SJCRH30 (cell line): ENCODE results near the gene SUPT6H. TPM values are rescaled to one million over a fixed set of nuclear protein-coding genes. Genes with fewer than 3 reads are reported as not detected.
"Not testable (repeated sequence)": the region's sequence is repeated elsewhere in the genome, so short reads cannot be mapped to it uniquely, and the experiment has no call there.

ENCODE experiments used
- DNase-seq, 2 experiments: peaks; one replicate each; pipeline ENCODE4 v3.0.0-alpha.2; 2015 to 2020
- H3K27ac ChIP-seq: fragments of 250-450 bp; sonication (Bioruptor Pico); 2 replicates; pipeline ENCODE4 v1.5.1; 2020; ENCODE audit warnings: mild to moderate bottlenecking, moderate library complexity
- H3K27me3 ChIP-seq: fragments of 250-450 bp; sonication (Bioruptor Pico); 2 replicates; pipeline ENCODE4 v1.5.1; 2020; ENCODE audit warnings: mild to moderate bottlenecking, moderate library complexity
- H3K36me3 ChIP-seq: fragments of 250-450 bp; sonication (Bioruptor Pico); 2 replicates; pipeline ENCODE4 v1.5.1; 2020; ENCODE audit warnings: mild to moderate bottlenecking, moderate library complexity
- H3K4me1 ChIP-seq: fragments of 250-450 bp; sonication (Bioruptor Pico); 2 replicates; pipeline ENCODE4 v1.5.1; 2020; ENCODE audit warnings: mild to moderate bottlenecking, moderate library complexity
- H3K4me3 ChIP-seq: fragments of 250-450 bp; sonication (Bioruptor Pico); 2 replicates; pipeline ENCODE4 v1.5.1; 2020; ENCODE audit warnings: mild to moderate bottlenecking, moderate library complexity
- H3K9me3 ChIP-seq: fragments of 250-450 bp; sonication (Bioruptor Pico); replicated peaks from 2 replicates; pipeline ENCODE4 v1.5.1; 2020; ENCODE audit warnings: mild to moderate bottlenecking, moderate library complexity
- total RNA-seq: library from RNA; depleted of rRNA; stranded (reverse); fragments of >200 nt; shearing (Covaris generic); gene quantifications from 2 replicates; pipeline ENCODE4 v1.2.3, GENCODE V29; 2014

Gene SUPT6H
- total RNA-seq, 1 experiment from 2014 or later = 66.3 TPM

- peaks cover 20% of the 10 kb centered on the region for H3K4me1 ChIP-seq
- H3K36me3 ChIP-seq = peaks cover 35% of the 10 kb centered on the region
- no peaks in the 10 kb centered on the region for H3K9me3 ChIP-seq
- peak within 1 kb of the TSS; percentile 80 for H3K4me3 ChIP-seq
- peak; percentile 84 to 85 for DNase-seq
- H3K27ac ChIP-seq = peak within 1 kb of the TSS; percentile 83
- H3K27me3 ChIP-seq = no peaks in the 10 kb centered on the region
Measured at GRCh38 chr17:28726226-28726626, 64.2 kb downstream of the SUPT6H start, which contains the start of gene TLCD1. TLCD1 (minus strand) TSS chr17:28726233; CDS start chr17:28726097, 136 bp downstream.

DNA sequence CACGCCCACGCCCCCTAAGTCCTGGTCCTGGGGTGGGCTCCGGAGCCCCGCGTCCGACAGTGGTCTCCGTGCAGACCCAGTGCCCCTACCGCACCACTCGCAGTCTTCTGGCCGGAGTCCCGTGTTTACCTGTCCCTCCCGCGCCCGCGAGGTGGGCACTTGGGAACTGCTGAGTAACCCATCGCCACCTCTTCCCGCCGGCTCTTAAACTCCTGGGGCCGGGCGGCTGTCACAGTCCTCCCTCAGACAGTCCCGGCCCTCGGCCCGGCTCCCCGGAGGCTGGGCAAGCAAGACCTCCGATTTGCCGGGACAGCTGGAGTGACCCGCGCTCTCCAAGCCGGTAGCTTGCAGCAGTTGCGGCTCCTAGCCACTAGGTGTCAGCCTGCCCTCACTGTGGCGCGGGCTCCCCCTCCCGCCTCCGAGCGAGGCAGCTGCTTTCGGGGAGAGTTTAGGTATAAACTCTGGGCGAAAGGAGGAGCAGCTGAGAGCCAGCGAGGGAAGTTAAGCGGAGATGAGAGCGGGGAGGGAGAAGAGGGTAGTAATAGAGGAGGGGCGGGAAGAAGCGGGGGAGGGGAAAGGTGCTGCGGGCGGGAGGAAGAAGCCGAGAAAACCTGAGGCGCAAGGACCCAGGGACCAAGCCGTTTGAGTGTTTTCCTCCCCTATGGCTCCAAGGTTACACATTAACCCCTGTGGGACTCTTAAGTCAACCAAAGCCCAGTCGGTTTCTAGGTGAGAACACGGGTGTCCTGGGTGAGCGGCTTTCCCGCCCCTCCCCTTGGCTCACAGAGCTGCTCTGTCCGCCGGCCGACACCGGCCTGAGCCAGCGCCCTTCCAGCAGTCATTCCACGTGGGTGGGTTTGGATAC is 64.9 kb downstream of the SUPT6H start:
- peaks cover 29% of the 10 kb centered on the region for H3K36me3 ChIP-seq
- H3K4me1 ChIP-seq = peaks cover 14% of the 10 kb centered on the region
- no peaks in the 10 kb centered on the region for H3K9me3 ChIP-seq
- DNase-seq = peak; percentile 97 to 99
- H3K27me3 ChIP-seq = no peaks in the 10 kb centered on the region
- peak overlapping the region; percentile 83 for H3K27ac ChIP-seq
- peak overlapping the region; percentile 80 for H3K4me3 ChIP-seq

DNA sequence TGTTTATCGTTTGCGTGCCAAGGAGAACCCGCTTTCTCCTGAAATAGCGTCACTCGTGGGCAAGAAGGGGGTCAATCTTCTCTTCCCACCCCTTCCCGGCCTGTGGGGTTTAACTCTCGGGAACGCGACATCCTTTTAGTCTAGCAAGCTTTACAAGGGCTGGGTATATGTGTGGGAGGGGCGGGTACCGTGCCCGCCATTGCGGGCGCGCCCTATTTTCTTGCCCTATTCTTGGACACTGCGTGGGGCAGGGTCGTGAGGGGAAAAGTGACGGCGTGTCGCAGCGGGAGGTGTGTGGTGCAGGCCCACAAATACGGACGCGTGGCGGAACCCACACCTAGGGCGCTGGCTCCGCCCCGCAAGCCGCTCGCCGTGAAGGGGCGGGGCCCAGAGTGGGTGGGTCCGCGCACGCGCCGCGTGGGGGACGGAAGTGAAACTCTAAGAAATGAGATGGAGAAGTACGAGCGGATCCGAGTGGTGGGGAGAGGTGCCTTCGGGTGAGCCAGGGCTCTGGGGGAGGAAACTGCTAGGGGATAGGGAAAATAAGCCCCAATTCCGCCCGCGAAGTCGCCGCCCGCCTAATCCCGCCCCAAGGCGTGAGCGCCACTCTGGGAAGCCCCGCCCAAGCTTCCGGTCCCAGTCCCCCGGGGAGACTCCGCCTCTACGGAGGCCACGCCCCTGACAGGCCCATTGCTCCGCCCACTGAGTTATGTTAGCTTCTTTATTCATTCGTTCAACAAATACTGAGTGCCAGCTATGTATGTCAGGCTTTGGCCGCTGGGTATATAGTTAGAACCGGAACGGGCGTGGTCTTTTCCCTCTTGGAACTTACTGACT is 66.6 kb downstream of the SUPT6H start, which contains the start of gene NEK8:
TSS of gene NEK8 (plus strand) at position 425 of the 837 bp plus-strand sequence. CDS start at position 451, 26 bp downstream.
- Histone ChIP-seq H3K4me3 (peak within 1 kb of the TSS; percentile 80), H3K4me1 (peaks cover 11% of the 10 kb centered on the region), H3K27ac (peak within 1 kb of the TSS; percentile 83), H3K27me3 (no peaks in the 10 kb centered on the region), H3K9me3 (no peaks in the 10 kb centered on the region), H3K36me3 (peaks cover 12% of the 10 kb centered on the region)
- DNase-seq = peak; percentile 96 to 98

GRCh38 chr17:28729950-28730330 is 67.9 kb downstream of the SUPT6H start:
- Histone ChIP-seq H3K4me3 (no peak overlapping the region), H3K27ac (no peak overlapping the region), H3K4me1 (peaks cover 2% of the 10 kb centered on the region), H3K9me3 (no peaks in the 10 kb centered on the region), H3K27me3 (no peaks in the 10 kb centered on the region), H3K36me3 (no peaks in the 10 kb centered on the region; the same call in 1 of the 2 replicates)
- DNase-seq = no peak

DNA sequence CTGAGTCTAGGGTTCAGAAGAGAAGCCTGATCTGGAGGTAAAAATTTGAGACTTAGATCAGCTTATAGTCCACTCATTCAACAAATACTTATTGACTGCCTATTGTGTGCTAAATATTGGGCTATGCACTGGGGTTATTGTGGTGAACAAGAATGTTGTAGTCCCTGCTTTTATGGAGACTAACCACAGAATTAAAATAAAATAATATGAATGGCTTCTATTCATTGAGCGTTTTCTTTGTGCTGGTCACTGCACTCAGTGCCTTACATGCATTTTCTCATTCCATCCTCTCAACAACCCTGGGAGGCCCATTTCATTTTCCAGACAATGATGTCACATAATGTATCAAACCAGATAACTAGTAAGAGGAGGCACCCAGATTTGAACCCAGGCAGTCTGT is 71.3 kb downstream of the SUPT6H start:
- Histone ChIP-seq H3K4me3 (no peak overlapping the region), H3K27me3 (no peaks in the 10 kb centered on the region), H3K27ac (no peak overlapping the region), H3K4me1 (no peaks in the 10 kb centered on the region), H3K9me3 (no peaks in the 10 kb centered on the region), H3K36me3 (no peaks in the 10 kb centered on the region)
- no peak for DNase-seq

GRCh38 chr17:28734712-28735241 is 72.8 kb downstream of the SUPT6H start:
- H3K27me3 ChIP-seq = no peaks in the 10 kb centered on the region
- no peak overlapping the region for H3K4me3 ChIP-seq
- no peaks in the 10 kb centered on the region for H3K36me3 ChIP-seq
- no peak overlapping the region for H3K27ac ChIP-seq
- H3K4me1 ChIP-seq = no peaks in the 10 kb centered on the region
- no peaks in the 10 kb centered on the region for H3K9me3 ChIP-seq
- DNase-seq = no peak

DNA sequence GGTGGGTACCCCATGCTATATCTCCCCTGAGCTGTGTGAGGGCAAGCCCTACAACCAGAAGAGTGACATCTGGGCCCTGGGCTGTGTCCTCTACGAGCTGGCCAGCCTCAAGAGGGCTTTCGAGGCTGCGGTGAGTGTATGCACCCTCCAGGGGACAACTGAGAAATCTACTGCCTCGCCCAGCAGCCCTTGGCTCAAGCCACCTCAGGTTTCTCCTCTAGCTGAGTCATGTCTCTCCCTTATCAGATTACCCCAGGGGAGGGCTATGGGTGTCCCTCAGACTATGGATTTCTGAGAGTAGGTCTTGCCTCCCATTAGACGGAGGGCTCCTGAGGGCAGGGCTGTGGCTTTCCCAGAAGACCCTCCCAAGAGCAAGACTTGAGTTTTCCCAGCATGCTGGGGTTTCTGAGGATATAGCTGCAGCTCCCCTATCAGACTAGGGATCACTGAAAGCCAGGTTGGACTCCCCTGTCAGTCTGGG is 73.3 kb downstream of the SUPT6H start:
- no peaks in the 10 kb centered on the region for H3K27me3 ChIP-seq
- H3K9me3 ChIP-seq = no peaks in the 10 kb centered on the region
- no peaks in the 10 kb centered on the region for H3K4me1 ChIP-seq
- DNase-seq = no peak
- no peaks in the 10 kb centered on the region for H3K36me3 ChIP-seq
- H3K27ac ChIP-seq = no peak overlapping the region
- no peak overlapping the region for H3K4me3 ChIP-seq

- H3K27ac ChIP-seq, H3K4me3 ChIP-seq, H3K4me1 ChIP-seq, H3K27me3 ChIP-seq, H3K36me3 ChIP-seq, DNase-seq, H3K9me3 ChIP-seq: not testable (repeated sequence)
Measured at GRCh38 chr17:28735913-28736769, 74.1 kb downstream of the SUPT6H start.

DNA sequence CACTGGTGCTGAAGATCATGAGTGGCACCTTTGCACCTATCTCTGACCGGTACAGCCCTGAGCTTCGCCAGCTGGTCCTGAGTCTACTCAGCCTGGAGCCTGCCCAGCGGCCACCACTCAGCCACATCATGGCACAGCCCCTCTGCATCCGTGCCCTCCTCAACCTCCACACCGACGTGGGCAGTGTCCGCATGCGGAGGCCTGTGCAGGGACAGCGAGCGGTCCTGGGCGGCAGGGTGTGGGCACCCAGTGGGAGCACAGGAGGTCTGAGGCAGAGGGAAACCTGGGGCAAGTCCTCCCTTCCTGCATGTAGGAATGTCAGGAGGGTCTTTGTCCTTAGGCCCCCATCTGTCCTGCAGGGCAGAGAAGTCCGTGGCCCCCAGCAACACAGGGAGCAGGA is 75.3 kb downstream of the SUPT6H start:
- H3K36me3 ChIP-seq = no peaks in the 10 kb centered on the region
- H3K27ac ChIP-seq = no peak overlapping the region
- peaks cover 11% of the 10 kb centered on the region for H3K4me1 ChIP-seq
- H3K9me3 ChIP-seq = no peaks in the 10 kb centered on the region
- no peak for DNase-seq
- no peaks in the 10 kb centered on the region for H3K27me3 ChIP-seq
- H3K4me3 ChIP-seq = no peak overlapping the region

GRCh38 chr17:28737770-28738679 is 76.0 kb downstream of the SUPT6H start:
- no peaks in the 10 kb centered on the region for H3K36me3 ChIP-seq
- H3K4me1 ChIP-seq = peaks cover 12% of the 10 kb centered on the region
- H3K27ac ChIP-seq = no peak overlapping the region
- DNase-seq = no peak
- no peaks in the 10 kb centered on the region for H3K9me3 ChIP-seq
- no peak overlapping the region for H3K4me3 ChIP-seq
- no peaks in the 10 kb centered on the region for H3K27me3 ChIP-seq

DNA sequence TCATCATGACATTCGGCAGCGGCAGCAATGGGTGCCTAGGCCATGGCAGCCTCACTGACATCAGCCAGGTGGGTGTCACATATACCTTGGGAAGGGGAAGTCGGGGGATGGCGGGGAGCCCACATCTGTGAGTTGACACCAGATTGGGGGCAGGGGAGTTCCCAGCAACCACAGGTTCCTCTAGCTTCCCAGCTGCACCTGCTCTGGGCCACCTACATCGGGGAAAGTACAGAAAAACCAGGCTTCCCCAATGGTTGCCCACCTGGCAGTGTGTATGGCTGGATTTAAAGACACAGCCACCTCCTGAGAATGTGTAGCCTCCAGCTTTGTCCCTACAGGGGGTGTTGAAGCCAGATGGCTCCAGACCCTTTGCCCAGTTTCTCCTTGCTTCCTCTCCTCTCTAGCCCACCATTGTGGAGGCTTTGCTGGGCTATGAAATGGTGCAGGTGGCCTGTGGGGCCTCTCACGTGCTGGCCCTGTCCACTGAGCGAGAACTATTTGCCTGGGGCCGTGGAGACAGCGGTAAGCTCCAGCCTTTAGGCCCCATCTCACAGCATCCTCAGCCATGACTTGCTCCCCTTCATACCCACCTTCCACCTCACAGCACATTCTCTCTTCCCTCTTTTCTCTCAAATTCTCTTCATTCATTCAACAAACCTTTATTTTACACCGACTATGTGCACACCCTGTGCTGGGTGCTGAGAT is 76.8 kb downstream of the SUPT6H start:
- no peak overlapping the region for H3K27ac ChIP-seq
- no peaks in the 10 kb centered on the region for H3K9me3 ChIP-seq
- H3K36me3 ChIP-seq = no peaks in the 10 kb centered on the region
- H3K27me3 ChIP-seq = no peaks in the 10 kb centered on the region
- H3K4me1 ChIP-seq = peaks cover 12% of the 10 kb centered on the region
- no peak overlapping the region for H3K4me3 ChIP-seq
- DNase-seq = no peak

DNA sequence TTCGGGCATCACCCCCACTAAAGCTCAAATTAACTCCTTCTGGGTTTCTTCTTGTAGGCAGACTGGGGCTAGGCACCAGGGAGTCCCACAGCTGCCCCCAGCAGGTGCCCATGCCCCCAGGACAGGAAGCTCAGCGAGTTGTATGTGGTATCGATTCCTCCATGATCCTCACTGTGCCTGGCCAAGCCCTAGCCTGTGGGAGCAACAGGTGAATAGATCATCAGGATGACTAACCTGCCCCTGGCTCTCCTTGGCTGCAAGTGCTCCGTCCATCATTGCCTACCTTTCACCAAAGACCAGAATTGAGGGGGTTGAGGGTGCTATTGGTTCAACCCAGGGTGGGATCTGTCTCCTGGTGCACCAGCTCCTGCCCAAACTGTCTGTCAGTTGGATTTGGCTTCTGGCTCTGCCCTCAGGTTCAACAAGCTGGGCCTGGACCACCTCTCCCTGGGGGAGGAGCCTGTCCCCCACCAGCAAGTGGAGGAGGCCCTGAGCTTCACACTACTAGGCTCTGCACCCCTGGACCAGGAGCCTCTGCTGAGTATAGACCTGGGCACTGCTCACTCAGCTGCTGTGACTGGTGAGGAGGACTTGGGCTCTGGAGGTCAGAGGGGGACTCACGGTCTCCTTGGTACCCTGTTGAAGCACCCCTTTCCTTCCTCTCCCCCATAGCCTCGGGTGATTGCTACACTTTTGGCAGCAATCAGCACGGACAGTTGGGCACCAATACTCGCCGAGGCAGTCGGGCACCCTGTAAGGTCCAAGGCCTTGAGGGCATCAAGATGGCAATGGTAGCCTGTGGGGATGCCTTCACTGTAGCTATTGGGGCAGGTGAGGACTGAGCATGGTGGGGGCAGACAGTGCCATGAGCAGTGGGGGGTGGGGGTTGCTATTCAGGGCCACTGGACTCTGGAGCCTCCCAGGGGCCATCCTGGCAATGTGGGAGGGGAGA is 78.7 kb downstream of the SUPT6H start:
- no peak for DNase-seq
- no peaks in the 10 kb centered on the region for H3K27me3 ChIP-seq
- no peak overlapping the region for H3K4me3 ChIP-seq
- peaks cover 14% of the 10 kb centered on the region for H3K4me1 ChIP-seq
- no peak overlapping the region for H3K27ac ChIP-seq
- no peaks in the 10 kb centered on the region for H3K9me3 ChIP-seq
- H3K36me3 ChIP-seq = peaks cover 5% of the 10 kb centered on the region; the same call in 1 of the 2 replicates
